Measurements from ENCODE around the gene SLC1A5.

- TF ChIP-seq CTCF (IDR thresholded peaks at IDR 0.05; ENCODE audit: low read length) (no peak), EZH2 (IDR thresholded peaks at IDR 0.05; ENCODE audit: borderline replicate concordance, low read length) (no peak)
These were observed 4.7 kb downstream of the SLC1A5 start for GRCh38 chr19:46783670-46784069.
